ENCODE results near the gene HOXA1.

Gene HOXA1

DNA sequence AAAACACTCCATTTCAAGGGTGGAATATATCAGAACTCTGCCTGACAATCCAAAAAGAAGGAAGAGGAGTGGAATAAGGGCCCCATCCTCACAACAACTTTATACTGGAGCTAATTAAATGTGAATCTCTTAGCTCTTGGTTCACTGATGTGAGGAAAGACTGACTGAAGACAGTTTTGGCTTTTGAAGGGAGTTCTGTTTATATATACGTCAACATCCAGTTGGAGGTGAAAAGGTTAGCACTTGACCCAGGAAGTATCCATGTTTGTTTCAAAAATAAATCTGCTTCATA, 3.0 kb downstream of the HOXA1 start:
- DNase-seq (ENCODE audit: low read depth) = no peak

DNA sequence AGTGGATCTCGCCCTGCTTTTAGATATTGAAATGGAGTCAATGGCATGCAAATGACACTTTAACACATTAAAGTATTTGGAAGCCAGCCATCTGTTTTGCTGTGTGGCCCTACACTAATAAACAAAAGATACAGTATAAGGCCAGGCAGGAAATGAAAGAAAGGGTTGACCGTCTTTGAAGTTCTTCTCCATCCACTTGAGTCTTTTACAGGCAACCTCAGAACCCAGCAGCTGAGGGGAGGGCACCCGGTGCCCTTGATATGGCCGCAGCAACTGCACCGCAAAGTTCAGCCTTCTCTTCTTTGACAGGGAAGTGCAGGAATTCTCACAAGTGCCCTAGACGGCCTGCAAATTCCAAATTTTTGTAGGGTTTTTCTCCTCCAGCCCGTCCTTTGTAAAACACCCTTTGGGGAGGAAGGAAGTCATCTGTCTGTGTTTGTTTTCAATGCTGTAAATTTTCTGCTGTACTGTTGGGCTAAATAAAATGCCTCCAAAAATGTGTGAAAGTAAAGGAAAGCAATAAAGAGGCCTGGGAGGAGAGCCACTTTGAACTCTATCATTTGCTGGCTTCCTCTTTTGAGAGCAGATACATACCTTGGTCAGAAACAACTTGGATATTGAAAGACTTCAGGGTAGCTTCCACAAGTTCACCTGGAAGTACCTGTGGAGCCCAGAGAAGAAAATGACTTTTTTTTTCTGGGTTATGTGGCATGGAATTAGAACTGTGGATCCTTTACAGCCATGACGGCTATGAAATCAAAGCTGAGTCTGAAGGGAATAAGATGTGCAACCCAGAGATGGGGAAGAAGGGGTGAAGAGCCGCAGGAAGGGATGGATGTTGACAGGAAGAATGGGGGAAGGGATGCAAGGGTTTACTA, 3.6 kb downstream of the HOXA1 start:
- no peak for DNase-seq (ENCODE audit: low read depth)

DNA sequence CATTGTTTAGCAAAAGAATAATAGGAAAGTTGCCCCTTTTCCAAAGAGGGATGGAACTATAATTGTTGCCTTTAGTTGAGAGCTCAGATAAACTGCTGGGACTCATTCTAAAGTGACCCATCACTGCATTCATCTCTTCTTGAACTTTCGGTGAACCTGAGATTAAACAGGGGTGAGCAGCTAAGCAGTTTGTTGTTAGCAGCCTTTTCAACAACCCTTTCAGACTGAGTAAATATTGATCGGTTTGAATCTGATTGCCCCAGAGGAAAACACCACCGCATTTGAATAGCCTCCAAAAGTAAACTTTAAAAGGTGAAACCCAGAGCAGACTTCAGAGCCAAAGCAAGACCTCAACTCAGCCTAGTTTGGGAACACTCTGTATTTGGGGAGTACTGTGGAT, 4.7 kb downstream of the HOXA1 start:
- DNase-seq (ENCODE audit: low read depth) = no peak

DNA sequence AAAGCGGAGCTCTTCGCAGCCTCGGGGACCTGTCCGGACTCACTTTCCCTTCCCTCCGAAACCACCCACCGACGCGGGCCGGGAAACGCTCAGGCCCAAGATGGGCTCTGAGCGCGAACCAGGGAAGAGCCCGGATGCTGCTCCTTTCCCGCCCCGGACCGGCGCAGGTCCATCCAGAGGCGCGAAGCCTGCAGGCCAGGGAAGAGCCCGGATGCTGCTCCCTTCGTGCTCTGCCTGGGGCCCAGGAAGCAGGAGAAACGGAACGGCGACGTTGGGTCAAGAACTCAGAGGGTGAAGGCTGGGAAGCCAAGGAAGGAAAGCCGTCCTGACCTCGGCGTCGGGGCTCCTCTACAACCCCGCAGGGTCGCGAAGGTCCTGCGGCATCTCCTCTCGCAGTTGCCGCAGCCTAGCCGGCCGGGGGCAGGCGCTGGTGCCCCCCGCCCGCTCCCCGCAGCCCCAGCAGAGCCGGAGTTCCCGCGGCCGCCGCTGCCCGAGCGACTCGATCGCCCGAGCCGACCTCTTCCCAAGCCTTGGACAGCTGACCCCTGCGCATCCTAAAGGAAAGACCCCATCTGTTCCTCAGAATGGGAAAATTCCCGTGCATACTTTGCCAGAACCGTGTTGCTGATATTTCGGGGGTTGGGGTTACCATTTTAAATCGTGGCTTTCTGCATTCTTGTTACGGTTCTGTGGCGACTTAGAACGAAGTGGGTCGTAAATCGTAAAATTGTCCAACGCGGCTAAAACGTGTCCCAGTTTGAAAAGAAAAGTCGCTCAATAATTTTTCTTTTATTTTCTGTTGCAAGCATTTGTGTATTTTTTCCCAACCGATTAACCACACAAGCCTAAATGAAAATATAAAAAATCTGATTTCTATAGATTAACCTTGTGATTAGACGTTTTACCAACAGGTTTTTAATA, 7.5 kb downstream of the HOXA1 start:
- DNase-seq (ENCODE audit: low read depth) = no peak

DNA sequence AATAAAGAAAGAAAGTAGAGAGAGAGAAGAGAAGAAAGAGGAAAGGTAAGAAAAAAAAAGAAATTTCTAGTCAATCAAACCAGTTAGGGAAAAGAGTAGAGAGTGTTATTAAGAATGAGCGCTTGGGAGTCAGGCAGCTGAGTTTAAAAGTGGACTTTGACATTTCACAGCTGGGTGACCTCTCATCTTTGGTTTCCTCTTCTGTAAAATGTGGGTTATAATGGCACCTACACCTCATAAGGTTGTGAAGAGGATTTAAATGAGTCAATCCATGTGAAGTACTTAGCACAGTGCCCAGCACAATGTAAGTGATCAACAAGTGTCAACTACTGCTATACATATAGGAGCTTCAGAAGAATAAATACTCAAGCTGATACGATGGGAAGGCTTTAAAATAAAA, 12.2 kb downstream of the HOXA1 start:
- DNase-seq (ENCODE audit: low read depth) = no peak

DNA sequence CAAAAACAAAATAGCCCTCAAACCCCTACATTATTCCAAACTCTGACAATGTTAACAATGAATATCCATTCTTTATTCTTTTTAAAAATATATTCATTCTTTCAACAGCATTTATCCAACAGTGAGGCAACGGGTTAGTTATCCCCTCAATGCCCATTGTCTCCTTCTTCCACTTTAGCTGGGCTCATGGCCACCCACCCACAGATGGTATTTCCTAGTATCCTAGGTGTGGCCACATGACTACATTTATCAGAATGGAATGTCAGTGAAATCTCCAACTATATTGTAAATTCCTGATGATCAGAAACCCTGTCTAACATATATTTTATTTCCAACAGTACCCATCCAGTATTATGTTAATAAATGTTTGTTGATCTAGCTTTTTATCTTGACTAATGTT, 13.6 kb downstream of the HOXA1 start:
- no peak for DNase-seq (ENCODE audit: low read depth)

DNA sequence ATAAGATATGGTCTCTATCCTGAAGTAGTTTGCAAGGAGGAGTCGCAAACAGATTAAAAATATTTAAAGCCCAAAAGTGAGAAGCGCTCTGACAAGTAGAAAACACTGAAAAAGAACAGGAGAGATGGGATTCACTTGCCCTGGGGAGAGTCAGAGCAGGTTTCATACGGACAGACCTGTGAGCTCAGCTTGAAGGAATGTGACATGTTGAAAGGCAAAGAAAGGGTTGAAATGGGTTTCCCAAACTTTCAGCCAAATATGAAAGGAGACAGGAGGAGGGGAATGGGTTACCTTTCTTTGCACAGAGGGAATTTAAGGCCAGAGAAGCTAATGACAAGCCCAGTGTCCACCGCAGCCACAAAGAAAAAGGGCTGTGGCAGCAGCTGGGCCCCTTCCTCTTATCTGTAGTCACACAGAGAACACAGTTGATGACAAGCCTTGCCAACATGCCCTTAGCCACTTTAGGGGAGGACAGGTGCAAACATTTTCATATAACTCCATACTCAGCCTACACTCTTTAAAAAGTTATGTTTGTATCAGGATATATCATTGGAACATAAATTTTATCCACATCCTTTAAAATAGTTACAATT, 14.9 kb downstream of the HOXA1 start:
- no peak for DNase-seq (ENCODE audit: low read depth)

DNA sequence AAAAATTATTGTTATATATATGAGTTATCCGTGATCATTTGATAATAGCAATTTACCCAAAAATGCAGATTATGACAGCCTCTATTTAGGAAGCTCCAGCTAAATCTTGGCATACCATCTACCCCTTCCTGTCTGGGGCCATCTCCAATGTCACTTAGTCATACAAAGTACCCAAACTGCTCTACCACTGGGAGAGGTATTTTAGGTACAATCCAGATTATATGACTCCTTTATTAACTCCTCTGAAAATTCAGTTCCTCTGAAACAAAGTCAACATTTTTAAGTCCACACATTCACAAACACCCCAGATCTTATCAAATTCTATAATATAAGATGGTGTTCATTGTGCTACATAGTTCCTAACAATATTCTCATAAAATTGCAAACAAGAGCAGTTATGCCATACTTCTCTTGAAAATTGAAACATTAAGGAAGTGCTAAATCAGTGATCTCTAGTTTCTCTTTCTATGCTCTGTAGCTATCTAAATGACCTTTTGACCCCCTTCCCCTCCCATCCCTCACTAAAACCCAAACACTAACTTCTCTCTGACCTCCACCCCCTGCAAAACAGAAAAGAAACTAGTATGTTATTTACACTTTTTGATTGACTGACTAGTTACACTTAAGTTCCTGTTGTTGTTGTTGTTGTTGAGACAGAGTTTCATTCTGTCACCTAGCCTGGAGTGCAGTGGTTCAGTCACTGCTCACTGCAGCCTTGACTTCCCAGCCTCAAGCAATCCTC, 16.4 kb downstream of the HOXA1 start:
- no peak for DNase-seq (ENCODE audit: low read depth)

DNA sequence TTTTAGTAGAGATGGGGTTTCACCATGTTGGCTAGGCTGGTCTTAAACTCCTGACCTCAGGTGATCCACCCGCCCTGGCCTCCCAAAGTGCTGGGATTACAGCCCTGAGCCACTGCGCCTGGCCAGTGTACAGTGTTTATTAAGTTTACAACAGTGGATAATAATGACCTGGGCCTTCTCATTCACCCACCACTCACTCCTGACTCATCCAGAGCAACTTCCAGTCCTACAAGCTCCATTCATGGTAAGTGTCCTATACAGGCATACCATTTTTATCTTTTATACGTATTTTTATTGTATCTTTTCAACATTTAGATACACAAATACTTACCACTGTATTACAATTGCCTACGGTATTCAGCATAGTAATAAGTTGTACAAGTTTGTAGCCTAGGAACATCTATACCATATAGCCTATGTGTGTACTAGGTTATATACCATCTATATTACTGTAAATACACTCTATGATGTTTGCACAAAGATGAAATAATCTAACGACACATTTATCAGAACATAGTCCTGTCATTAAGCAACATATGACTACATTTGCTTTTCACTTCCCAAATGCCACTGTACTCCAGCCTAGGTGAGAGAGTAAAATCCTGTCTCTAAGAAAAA, 17.1 kb downstream of the HOXA1 start:
- no peak for DNase-seq (ENCODE audit: low read depth)

DNA sequence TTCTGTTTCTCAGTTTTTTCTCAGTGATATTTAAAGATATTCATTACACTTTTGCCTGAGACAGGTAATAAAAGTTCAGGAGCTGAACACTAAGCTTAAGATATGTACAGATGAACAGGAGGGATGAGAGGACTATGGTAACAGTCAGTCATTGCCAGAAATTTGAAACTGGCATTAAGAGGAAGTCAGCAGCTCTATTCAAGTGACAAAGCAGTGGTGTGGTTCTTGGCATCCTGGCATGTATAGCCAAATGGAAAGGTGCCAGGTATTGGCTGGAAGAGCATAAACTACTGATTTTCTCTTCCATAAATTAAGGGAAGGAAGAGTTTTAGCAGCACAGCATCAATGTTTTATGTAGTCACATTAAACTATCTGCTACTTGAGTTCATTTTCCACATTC, 22.7 kb downstream of the HOXA1 start:
- no peak for DNase-seq (ENCODE audit: low read depth)

DNA sequence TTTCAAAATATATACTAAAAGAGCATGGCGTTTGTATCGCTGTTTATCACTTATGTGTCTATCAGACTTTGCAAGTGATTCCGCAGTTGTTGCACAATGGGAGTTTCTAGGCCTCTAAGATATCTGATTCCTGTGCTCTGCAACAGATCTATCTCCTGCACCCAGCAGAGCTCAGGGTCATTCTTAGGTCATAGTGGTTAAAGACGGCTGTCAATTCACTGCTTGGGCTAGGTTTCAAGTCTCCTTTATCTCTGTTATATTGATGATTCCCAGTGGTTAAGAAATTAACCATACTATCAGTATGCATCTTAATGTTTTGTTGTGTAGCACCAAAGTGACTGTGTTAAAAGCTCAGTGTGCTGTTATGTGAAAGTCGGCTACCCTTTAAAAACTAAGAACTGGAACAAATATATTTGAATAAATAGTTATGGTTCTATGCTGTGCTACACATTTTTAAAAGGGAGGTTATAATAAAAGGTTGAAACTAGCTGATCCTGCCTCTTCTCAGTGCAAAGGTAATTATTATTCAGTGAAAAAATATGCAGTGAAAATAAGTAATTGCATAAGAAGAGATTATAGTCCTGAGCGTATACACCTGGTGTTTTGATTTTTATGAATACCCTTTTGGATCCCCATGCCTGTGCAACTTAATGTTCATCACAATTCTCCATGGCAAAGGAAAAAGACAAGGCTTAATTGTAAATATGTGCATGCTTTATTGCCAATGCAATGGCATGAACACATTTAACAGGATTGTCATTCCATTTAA, 24.0 kb downstream of the HOXA1 start:
- no peak for DNase-seq (ENCODE audit: low read depth)

DNA sequence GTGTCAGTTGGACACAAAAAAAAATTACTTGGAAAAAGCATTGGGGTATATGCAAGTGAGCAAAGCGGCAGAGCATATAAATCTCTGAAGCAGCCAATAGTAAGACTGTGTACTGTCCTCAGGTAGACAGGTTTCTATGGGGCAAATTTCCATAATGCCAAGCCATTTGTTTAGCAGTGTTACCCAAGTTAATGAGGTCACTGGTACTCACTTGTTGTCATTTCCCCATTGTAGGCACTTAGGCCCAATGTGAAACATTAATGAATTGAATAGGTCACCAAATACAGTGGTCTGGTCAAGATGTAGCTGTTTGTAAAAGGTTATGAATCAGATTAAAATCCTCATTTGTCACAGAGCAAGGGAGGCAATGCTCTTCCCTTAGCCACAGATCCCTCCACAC, 27.5 kb downstream of the HOXA1 start:
- no peak for DNase-seq (ENCODE audit: low read depth)

DNA sequence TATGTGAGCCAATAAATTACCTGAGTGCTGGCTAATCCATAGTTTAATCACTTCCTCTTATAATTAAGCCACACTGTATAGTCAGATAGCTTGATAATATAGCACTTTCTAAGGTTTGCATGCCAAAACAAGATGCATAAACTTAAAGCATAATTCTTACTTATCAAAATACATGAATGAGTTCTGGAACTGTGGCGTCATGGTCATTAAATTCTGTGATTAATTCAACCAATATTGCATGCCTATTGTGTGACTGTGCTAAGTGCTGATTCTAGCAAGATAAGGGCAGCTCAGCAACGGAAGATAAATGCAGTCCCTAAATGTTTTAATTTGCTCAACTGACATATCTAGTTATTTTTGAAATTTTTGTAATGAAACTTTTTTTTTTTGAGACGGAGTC, 29.7 kb downstream of the HOXA1 start:
- no peak for DNase-seq (ENCODE audit: low read depth)

DNA sequence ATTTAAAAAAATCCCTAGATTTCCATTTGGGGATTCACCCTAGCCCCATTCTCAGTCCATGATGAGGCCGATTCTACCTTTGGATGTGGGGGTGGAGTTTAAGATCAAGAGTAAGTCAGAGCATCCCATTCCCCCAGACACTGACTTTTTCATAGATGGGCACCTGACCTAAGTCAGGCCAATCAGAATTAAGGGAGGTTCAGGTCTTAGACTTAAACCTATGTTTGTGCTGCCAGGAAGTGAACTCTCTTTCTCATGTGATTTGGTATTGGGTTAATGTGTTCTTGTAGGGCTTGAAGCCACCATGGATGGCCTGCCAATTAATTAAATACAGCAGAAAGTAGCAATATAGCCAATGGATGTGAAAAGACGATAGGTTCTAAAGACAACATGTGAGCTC, 30.1 kb downstream of the HOXA1 start:
- DNase-seq (ENCODE audit: low read depth) = no peak

DNA sequence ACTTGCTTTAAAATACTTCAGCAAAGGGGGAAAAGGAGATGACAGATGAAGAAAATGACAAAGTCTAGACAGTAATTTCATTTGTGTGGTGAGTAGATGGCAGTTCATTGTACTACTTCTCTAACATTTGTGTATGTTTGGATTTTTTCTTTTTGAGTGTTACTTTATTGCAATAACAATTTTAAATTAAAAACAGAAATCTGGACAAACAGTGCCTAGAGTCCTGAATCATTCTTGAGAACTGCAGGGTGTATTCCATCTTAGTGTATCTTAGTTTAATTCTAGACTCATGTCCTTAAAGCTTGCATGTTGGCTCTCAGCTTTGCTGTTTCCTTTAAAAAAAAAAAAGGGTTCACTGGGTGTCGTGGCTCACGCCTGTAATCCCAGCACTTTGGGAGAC, 31.1 kb downstream of the HOXA1 start:
- DNase-seq (ENCODE audit: low read depth) = no peak

DNA sequence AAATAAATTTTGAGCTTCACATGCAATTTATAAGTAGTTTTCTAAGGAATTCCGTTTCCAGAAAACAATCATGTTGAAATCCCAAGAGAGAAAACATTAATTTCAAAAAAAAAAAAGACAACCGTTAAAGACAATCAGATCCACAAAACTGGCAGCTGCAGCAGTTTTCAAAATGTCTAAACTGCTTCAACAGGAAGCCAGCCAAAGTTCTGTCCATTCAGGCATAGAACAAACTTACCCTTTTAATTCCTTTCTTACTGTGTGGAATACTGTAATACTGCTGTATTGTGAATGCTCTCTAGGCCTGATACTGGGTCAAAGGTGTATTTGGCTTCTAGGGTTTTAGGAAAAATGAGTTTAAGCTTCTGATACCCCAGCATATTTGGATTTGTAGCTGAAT, 31.6 kb downstream of the HOXA1 start:
- DNase-seq (ENCODE audit: low read depth) = no peak

DNA sequence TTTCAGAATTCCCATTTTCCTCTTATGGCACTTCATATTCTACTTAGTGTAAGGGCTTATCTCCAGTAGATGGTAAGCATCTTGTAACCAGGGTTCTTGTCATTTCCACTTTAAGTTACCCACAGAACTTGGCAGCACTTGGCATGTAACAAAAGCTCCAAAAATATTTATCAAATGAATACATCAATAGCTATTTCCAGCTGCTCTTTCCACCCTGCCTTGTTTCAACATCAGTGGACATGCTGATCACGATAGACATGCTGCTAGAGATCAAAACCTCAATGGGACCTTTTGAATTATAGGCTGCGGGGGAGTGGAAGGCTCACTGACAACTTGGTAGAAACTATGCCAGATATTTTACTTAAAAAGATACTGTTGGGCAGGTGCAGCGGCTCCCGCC, 32.9 kb downstream of the HOXA1 start:
- DNase-seq (ENCODE audit: low read depth) = no peak

DNA sequence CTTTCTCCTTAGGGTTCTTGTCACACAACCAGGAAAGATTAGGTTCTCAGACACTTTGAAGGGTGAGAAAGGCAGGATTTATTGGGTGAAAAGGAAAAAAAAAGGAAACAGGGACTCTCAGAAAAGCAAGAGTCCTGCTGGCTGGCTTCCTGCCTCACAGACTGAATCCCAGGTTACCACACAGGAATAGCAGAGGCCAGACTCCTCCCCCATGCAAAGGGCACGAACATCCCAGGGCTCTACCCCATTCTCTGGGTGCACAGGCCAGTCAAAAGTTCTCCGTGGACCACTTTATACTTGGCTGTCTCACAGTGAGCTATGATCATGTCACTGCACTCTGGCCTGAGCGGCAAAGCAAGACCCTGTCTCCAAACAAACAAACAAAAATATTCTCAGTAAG, 42.6 kb downstream of the HOXA1 start:
- DNase-seq (ENCODE audit: low read depth) = no peak

DNA sequence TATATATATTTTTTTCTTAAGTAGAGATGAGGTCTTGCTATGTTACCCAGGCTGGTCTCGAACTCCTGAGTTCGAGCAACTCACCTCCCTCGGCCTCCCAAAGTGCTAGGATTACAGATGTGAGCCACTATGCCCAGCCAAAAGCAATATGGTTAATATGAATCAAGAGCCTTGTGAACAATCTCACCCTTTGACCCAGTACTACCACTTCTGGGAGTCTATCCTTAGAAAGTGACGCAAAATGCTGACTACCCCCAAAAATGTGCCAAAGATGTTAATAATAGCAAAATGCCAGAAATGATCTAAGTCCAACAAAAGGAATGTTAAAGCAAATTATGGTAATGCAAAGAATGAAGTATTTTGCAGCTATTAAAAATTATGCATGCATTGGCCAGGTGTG, 44.3 kb downstream of the HOXA1 start:
- DNase-seq (ENCODE audit: low read depth) = no peak

DNA sequence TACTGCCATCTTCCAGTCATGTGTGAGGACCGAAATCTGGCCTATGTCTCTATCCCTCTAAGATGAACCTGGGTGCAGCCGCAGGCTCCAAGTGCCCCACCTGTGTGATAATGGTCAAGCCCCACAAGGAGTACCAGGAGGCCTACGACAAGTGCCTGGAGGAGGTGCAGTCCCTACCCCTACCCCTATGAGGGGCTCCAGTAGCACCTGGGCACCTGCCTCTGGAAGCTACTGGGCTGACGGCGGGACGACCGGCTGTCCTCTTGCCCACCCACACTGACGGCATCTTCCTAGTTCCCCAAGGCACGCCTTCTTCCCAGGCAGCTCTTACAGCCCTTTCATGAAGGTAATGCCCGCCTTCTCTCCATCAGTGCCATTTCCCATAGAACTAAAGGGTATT, 47.4 kb downstream of the HOXA1 start:
- no peak for DNase-seq (ENCODE audit: low read depth)

DNA sequence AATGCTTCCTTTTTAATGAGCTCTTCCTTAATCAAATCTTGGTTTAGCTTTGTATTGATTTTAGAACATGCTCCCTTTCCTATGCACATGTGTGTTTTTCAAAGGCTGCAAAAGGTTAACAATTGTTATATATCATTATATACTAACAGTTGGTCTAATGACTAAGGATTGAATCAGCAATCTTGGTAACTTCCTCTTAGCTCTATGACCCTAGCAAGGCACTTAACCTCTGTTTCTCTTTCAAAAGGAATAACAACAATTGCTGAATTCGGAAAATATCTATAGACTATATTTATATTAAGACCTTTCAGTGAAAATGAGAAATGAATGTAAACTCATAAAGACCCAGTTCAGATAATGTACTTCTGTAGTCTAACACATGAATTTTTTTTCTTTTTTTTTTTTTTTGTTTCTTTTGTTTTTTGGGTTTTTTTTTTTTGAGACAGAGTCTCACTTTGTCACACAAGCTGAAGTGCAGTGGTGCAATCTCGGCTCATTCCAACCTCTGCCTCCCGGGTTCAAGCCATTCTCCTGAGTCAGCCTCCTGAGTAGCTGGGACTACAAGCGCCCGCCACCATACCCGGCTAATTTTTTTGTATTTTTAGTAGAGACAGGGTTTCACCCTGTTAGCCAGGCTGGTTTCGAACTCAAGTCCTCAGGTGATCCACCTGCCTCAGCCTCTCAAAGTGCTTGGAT, 48.8 kb downstream of the HOXA1 start:
- DNase-seq (ENCODE audit: low read depth) = no peak
